Measurements from ENCODE around the gene NOX3.
"Not testable (repeated sequence)": the region's sequence is repeated elsewhere in the genome, so short reads cannot be mapped to it uniquely, and the experiment has no call there.

NOX3 gene

GRCh38 chr6:155468543-155468942 lies 12.9 kb upstream of the NOX3 start:
- DNase-seq = not testable (repeated sequence)

GRCh38 chr6:155466539-155466938 lies 10.9 kb upstream of the NOX3 start:
- DNase-seq = no peak

GRCh38 chr6:155461556-155461955 lies 5.9 kb upstream of the NOX3 start:
- no peak for DNase-seq

GRCh38 chr6:155454471-155454870 lies 1.2 kb downstream of the NOX3 start:
- DNase-seq = no peak

GRCh38 chr6:155454008-155454407 lies 1.6 kb downstream of the NOX3 start:
- DNase-seq = no peak

GRCh38 chr6:155452576-155452975 lies 3.1 kb downstream of the NOX3 start:
- no peak for DNase-seq

GRCh38 chr6:155451530-155451929 lies 4.1 kb downstream of the NOX3 start:
- not testable (repeated sequence) for DNase-seq

- DNase-seq = no peak
Observed at GRCh38 chr6:155450240-155450581, 5.4 kb downstream of the NOX3 start.

- peak in 1 of 2 donors; percentile 70 for DNase-seq
Observed at GRCh38 chr6:155449450-155450239, 6.0 kb downstream of the NOX3 start.

- no peak for DNase-seq
Observed at GRCh38 chr6:155448668-155449449, 6.8 kb downstream of the NOX3 start.

- no peak for DNase-seq
Observed at GRCh38 chr6:155447949-155448348, 7.7 kb downstream of the NOX3 start.

GRCh38 chr6:155444952-155445903 lies 10.4 kb downstream of the NOX3 start:
- no peak for DNase-seq

- no peak for DNase-seq
Observed at GRCh38 chr6:155444120-155444917, 11.3 kb downstream of the NOX3 start.

- no peak for DNase-seq
Observed at GRCh38 chr6:155443168-155443567, 12.5 kb downstream of the NOX3 start.

GRCh38 chr6:155442562-155442961 lies 13.1 kb downstream of the NOX3 start:
- no peak for DNase-seq

- no peak for DNase-seq
Observed at GRCh38 chr6:155441112-155441465, 14.6 kb downstream of the NOX3 start.

- no peak for DNase-seq
Observed at GRCh38 chr6:155440398-155441111, 15.1 kb downstream of the NOX3 start.

GRCh38 chr6:155439376-155439775 lies 16.3 kb downstream of the NOX3 start:
- no peak for DNase-seq

- no peak for DNase-seq
Observed at GRCh38 chr6:155436981-155437749, 18.5 kb downstream of the NOX3 start.

- DNase-seq = no peak
Observed at GRCh38 chr6:155434829-155435423, 20.7 kb downstream of the NOX3 start.
